Bone marrow (tissue), 2 donors: ENCODE results near the gene PRKD2.
"Not testable (repeated sequence)": the region's sequence is repeated elsewhere in the genome, so short reads cannot be mapped to it uniquely, and the experiment has no call there.

Experiments used
- DNase-seq, 2 donors: peaks; one replicate each; lab custom pipeline; 2025; lab: John Stamatoyannopoulos, UW

The PRKD2 gene

DNA sequence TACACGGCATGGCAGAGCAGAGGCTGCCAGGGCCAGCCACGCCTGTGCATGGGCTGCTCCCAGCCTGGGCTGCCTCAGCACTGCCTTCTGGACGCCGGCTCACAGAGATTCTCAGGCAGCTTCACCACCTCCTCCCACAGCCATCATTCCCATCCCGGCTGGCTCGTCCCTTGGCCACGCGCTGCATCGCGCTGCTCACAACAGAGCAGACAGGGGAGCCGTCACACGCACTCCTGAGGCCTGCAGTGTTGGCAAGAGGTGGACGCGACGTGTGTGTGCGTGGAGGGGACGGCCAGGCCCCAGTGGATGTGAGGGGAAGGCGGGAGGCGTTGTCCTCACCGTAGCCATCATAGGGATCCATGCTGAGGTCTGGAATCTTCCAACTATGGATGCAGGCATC is 7.6 kb upstream of the PRKD2 start:
- DNase-seq: no peak

DNA sequence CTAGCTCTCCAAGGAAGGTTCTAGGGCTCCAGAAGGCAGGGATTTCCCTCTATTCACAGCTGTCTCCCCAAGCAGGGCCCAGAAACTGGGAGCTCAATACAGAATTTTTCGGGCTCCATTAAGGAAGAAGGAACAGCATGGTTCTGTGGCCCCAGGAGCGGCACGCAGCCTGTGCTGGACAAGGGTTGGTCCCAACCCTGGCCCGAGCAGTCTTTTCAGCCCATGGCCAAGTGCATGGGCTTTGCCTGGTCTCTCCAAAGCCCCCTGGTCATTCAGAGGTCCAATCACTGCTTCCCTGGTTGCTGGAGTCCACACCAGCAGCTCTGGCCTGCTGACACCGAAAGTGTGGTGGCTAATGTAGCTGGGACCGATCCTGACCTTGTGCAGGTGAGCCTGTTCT is 6.6 kb upstream of the PRKD2 start:
- no peak for DNase-seq

DNA sequence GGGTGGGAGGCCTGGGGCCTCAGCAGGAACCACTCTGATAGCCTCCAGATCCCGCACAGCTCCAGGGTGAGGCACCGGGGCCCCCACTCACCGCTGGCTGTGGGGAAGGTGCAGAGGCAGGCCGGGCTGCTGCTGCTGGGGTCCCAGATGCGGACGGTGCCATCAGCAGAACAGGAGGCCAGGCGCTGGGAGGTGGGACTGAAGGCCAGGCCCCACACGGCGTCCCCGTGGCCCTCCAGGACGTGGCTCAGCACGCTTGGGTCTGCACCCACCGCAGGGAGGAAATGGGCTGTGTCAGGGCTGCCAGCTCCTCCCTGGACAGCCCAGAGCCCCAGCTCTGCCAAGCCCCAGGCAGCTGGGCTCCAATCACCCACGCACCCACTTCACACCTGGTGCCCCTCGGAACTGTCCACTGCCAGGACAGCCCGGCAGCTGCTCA is 6.1 kb upstream of the PRKD2 start:
- no peak for DNase-seq

DNA sequence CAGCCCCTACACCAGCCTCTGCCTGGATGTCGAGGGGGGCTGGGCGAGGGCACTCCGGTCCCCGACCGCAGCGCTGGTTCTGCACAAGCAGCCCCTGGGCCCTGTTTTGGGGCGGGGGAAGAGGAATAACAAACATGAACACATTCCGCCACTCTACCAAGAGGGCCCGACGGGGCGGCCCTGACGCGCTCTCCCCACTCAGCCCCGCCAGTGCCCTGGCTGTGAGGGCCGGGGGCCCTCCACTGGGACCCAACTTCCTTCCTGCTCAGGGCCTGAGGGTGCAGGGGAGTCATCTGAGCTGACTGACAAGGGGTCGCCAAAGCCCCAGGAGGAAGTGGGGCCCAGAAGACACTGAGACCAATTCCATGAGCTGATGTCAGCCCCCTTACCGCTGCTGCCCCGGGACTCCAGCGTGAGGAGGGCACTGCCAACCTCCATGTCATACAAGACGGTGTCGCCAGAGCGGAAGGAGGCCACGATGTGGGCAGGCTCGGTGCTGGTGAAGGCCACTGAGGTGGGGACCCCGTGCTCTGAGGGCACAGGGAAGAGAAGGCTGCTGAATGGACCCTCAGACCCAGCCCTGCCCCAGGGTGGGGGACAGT is 5.6 kb upstream of the PRKD2 start:
- DNase-seq: no peak

DNA sequence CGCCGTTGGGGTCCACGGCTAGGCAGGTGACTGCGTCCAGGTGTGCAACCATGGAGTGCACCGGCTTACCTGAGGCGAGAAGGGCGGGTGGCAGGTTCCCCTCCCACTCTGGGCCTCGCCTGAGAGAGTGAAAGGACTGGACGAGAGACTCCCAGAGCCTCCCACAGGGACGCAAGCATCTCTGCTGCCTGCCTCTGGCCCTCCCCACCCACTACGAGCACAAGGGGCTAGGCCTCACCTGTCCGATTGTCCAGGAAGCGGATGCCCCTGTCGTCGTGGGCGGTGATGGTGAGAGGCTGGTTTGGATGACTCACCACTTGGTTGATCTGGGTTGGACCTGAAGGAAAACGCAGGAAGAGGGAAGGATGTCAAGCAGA is 5.1 kb upstream of the PRKD2 start:
- DNase-seq: no peak

DNA sequence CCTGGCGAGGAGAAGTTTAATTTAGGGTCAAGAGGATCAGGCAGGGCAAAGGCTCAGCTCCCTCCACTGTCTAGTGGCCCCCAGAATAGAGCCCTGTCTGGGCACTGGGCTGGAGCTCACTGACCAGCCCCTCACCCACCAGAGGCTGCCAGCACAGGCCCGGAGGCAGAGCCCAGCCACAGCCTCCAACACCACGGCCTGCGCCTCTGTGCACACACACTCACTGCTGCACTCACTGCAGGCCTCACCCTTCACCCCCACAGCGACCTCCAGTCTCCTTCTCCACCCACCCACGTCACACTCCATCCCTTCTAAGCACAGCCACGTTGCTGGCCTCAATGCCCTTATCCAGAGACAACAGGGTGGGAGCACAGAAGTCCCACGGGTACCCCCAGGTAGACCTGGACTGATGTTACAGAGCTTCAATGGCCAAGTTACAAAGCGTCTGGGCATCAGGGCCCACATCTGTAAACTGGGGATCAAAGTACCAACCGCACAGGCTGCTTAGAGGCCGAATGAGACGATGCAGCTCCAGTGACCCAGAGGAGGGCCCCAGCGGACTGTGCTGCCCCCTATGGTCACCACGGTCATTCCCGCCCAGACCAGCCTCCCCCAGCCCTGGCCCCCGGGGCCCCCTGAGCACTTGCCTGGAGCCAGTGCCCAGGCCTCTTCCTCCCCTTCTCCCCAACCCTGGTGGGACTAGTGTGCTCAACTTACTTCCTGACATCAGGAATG is 4.5 kb upstream of the PRKD2 start:
- DNase-seq: no peak

DNA sequence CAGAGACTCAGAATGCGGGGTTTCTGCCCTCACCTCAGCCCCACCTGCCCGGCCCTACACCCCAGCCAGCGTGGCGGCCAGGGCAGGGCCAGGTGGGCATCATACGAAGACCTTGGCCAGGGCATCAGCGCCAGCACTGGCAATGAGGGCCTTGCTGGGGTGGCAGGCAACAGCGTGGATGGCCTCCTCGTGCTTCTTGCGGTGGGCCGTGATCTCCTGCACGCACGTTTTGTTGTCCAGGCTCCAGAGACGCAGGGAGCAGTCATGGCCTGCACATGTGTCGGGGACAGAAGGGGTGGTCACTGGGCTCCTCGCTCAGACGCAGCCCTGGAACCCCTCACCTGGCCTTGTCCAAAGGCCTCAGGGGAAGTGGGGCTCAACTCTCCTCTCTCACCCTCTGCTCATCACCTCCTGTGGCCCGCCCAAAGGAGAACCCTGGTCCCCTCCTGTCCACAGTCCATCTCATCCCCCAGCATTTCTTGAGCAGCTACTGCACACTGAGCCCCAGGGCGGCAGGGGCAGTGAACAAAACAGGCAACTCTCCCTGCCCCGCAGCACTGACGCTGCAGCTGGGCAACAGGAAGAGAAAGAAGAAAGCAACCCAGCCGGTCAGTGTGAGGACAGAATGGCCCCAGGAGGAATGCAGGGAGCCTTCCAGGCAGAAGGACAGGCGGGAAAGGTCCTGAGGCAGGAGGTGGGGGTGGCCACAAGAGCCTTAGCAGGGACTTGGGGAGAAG is 3.8 kb upstream of the PRKD2 start:
- no peak for DNase-seq

DNA sequence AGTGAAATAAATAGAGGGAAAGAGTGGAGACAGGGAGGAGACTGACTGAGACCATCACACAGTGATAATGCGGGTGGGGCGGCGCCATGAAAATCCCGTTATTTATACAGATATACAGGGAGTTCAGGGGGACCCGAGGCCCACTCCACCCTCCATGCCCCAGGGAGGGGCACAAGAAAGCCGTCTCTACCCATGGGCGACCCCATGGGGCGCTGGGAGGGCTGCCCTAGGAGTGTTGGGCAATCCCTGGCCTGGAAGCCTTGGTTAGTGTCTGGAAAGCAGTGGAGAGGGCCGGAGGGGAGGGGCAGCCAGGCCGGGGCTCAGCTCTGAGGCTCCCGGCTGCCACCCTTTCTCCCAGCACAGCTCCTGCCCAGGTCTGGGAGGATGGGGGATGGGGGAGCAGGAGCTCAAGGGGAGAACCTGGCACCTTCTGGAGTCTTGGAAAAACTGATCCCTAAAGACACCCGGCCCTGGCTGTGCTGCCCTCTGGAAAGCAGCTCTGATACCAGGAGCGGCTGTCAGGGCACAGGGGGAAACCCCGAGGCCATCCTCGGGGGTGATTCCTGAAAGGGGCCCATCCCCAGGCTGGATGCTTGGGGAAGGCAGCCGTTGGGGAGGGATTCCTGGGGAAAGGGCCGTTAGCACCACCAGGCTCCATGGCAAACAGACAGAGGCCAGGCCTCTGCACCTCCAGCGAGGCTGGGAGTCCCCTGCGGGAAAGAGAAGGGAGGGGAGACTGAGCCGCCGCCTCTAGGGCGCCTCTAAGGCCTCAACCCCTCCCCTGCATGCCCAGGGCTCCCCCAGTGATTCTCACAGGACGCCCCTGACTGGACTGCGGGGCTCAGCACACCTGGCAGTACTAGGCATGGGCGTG is 3.0 kb upstream of the PRKD2 start:
- DNase-seq: no peak

DNA sequence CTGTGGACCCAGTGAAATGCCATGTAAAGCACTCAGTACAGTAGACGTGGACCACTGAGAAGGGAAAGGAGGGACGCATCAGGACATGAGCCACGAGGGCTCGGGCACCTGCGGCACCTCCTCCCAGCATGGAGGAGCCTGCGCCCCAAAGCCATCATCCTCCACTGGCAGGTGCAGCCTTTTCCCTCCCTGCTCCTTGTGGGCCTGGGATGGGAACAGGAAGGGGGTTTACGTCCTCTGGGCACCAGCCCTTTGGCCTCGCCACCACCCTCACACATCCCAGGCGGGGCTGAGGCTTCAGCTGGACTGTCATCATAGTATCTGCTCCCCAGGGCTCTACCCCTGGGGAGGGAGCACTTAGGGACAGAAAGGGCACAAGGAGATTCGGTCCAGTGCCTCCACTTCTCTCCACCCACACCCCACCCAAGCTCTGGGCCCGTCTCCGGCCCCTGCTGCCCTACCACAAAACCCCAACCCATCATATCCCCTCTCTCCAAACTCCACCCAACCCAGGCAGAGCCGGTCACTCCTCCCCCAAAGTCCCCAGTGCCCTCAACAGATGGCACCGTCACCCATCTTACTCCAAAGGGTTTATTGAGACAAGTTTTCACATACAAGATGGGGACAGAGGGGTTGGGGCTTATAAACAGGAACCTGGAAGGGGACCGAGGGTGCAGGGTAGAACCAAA is 2.2 kb upstream of the PRKD2 start:
- DNase-seq: no peak

DNA sequence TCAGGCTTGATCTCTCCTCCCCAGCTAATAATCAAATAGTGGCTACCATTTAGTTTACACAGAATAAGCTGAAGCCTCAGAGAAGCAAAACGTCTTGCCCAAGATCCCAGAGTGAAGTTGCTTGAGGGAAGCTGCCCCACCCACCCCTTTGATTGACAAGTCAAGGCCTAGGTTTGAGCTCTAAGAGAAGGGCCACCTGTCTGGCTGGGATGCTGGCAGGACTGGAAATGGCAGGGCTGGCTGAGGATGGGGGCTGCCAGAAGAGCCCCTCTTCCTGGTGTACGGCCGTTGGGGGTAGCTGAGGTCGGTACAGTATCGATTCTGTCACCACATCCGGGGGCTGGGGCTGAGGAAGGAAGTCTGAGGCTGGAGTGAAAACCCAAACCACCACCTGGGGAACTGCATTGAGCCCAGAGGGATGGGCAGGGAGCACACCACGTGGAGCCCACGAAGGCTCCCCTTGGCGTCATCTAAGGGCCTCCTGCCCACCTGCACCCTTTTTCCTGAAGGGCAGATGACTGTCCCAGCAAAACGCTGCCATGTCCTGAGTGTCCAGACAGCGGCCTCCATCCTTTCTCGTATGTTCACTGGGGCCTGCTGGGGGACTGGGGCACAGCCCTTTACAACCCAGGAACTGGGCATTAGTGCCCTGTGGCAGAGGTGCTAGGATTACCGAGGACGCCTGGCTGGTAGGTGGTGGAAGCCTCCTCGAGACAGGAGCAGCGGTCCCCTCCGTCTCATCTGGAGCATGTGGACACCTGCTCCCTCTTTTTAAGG is 1.4 kb upstream of the PRKD2 start:
- DNase-seq: peak in 1 of 2 donors; percentile 10

DNA sequence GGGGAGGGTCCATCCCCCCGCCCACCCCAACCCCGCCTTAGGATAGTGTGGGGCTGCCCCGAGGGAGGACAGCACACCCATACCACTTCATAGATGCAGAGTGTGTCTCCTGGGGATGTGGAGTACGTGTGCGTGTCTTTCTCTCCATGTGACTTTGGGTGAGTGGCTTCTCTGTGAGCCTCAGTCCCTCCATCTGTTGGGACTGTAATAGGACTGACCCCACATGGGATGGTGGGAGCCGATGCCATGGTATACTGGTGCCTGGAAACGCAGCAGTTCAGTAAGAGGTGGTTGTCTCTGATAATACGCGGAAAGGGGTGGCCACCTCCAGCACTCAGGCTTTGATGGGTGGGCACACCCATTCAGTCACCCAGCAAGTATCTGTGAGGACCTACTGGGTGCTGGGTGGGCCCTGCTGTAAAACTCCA is 816 bp upstream of the PRKD2 start:
- no peak for DNase-seq

DNA sequence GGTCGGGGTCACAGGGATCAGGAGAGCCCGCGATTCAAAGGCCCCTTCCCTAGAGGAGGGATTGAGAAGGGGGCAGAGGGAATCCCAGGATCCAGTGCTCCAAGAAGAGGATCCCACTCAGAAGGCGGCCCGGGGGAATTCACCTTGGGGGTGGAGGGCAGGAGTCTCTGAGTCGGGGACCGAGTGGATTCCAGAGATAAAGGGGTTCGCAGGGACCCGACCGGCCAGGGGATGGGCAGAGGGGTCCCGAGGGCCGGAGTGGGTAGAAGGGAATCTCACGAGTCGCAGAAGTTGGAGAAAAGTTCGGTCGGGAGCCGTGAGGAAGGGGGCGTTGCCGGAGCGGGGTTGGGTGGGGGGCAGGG is 261 bp downstream of the PRKD2 start:
- DNase-seq: no peak

DNA sequence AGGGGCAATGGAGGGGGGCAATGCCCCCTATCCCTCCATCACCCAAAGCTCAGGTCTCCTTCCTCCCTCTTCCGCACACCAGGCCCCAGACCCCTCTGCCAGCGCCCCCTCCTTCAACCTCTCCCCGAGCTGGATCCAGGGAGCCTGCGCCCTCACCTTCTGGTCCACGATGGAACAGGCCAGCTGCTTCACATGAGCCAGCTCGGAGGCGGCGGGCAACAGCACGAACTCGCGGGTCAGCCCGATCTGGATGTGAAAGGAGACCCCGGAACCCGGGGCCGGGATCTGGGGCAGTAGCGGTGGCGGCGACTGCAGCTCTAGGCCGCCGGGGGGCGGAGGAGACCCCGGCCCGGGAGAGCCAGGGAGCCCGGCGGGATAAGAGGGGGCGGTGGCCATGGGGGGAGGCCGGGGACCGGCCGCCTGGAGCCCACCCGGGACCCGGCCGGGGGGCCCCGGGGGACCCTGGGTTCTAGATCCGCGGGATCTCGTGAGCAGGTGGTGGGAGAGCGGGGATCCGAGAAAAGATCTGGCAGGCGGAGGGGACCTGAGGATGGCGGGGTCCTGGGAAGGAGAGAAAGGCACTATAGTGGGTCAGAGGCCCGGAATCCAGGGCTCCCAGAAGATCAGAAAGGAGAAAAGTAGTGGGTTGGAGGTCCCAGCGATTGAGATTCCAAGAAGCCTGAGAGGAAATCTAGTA is 791 bp downstream of the PRKD2 start:
- no peak for DNase-seq

DNA sequence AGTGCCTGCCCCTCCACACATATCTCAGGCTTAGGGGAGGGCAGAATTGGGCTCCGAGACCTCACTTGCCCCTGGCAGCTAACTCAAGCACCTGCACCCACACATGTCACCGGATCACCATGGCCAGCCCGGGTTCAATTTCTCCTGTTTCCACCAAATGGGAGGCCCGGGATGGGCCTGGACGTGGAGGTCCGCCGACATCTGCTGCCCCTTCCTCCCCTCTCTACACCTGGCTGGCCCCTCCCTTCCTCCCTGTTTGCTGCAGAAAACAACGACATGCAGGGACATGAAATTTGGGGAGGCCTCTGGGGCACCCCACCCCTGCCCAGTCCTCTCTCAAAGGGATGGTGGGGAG is 1.3 kb downstream of the PRKD2 start:
- DNase-seq: no peak

DNA sequence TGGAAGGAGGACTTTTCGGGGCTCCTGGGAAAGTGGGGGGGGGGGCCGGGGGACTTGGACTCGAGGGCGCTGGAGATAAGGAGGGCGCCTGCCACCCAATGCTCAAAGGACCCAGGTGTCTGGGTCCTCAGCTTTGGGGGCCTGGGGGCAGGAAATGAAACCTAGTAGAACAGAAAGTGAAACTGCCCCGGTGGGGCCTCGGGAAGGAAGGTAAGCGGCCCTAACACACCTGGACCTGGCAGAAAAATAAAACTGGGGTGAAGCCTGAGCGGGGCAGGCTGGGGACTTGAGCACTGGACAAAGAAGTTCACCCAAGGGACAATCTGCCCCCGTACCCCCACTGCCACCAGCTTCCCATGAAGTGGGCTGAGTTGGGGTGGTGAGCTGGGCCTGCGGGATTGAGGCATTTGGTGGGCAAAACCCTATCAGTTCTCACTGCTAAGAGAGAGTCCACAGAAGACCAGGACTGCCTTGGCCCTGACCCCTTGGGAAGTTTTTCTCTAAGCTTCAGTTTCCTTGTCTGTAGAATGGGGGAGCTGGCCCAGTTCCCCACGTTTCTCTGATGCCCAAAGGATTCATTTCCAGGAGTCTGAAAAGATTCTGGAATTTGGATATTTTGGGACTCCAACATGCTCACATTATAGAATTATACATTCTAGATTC is 2.3 kb downstream of the PRKD2 start:
- peak in 1 of 2 donors; percentile 54 for DNase-seq

DNA sequence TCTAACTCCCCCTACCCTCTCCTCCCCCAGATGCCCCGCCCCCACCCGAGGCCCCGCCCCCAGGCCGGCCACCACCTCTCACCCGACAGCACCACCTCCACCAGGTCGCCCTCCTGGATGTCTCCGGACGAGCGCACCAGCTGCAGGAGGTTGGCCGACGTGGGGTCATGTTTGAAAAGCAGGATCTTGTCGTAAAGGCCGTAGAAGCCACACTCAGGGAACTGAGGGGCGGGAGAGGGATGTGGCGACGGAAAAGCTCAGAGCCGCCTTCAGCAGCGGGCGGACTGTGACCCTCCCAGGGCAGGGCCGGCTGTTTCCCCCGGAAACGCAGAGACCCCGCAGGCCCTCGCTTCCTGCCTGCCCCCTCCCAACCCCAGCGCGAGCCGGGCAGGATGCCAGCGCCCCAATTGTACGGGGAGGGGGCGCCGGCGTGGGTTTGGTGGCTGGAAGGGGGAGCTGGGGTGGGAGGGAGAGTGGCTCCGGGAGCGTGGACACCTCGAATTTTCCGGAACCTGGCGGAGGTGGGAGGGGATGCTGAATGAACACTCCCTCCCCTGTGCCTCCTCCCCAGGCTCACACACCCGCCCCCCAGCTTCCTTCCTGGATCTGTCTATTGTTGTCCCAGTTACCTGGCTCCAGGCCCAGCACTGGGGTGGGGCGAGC is 3.0 kb downstream of the PRKD2 start:
- DNase-seq: peak; percentile 32 to 96

DNA sequence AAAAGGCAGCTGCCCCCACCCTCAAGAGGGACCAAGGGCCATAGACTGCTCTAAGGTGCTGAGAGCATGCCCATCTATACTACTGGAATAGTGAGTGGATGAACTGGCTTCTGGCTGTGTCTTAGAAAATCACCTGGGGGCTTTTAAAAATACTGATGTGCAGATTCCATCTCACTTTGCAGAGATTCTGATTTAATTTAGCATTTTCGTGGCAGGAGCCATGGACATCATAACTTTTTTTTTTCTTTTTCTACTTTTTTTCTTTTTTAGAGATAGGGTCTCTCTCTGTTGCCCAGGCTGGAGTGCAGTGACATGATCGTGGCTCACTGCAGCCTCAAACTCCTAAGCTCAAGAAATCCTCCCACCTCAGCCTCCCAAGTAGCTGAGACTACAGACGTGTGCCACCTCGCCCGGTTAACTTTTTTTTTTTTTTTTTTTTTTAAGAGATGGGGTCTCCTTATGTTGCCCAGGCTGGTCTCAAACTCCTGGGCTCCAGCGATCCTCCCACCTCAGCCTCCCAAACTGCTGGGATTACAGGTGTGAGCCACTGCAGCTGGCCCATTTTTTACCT is 4.1 kb downstream of the PRKD2 start:
- not testable (repeated sequence) for DNase-seq

DNA sequence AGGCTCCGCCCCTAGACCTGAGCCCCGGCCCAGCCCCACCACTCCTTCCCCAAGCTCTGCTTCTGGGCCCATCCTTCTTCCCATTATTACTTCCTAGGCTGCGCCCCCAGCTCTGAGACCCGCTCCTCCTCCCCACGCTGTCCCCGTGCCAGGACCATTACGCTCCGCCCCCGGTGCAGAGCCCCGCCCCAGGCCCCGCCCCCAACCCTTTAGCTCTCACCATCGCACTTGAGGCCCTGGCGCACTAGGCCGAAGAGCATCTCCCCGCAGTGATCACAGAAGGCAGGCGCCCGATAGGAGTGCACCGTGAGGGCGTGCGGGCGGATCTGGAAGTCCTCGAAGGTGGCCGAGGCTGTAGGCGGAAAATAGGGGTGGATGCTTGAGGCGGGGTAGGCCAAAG is 6.2 kb downstream of the PRKD2 start:
- DNase-seq: no peak
